Stimulated activated CD4-positive, alpha-beta T cell treated with anti-CD3 and anti-CD28 coated beads, Interleukin-4, amount 100 ng/mL, for 4 hours (primary cell): ENCODE data around the gene PODNL1.

Experiments used
- DNase-seq, 2 experiments: peaks; one replicate each; pipeline ENCODE4 v3.0.0-alpha.2; 2020

The PODNL1 gene

GRCh38 chr19:13887517-13887916 lies 50.7 kb downstream of the PODNL1 start:
- no peak for DNase-seq

- no peak for DNase-seq
These were observed 51.2 kb downstream of the PODNL1 start for GRCh38 chr19:13887018-13887436.

GRCh38 chr19:13885826-13886365 lies 52.3 kb downstream of the PODNL1 start:
- no peak for DNase-seq

GRCh38 chr19:13884726-13885591 lies 53.3 kb downstream of the PODNL1 start:
- no peak for DNase-seq

- DNase-seq: no peak
These were observed 54.6 kb downstream of the PODNL1 start for GRCh38 chr19:13883516-13884064.

- DNase-seq: no peak
These were observed 55.4 kb downstream of the PODNL1 start for GRCh38 chr19:13882836-13883235.

GRCh38 chr19:13882419-13882795 lies 55.8 kb downstream of the PODNL1 start:
- DNase-seq: no peak

- peak; percentile 21 to 46 for DNase-seq
These were observed 56.4 kb downstream of the PODNL1 start for GRCh38 chr19:13881692-13882418.

- DNase-seq: peak in 1 of 2 experiments; percentile 28
These were observed 56.9 kb downstream of the PODNL1 start for GRCh38 chr19:13881251-13881691.
